22Rv1 (cell line): ENCODE data around the gene ZNF609.

ENCODE experiments used
- H3K27ac ChIP-seq: fragments of 450-650 bp; 2 replicates; pipeline ENCODE4 v1.5.1; 2017
- ZFX ChIP-seq: fragments of 450-650 bp; IDR thresholded peaks from 2 replicates; pipeline ENCODE4 v1.6.1; 2017; ENCODE audit warnings: antibody characterized with exemption, borderline replicate concordance
- TF ChIP-seq, protein P1 (sequence below): fragments of 450-650 bp; IDR thresholded peaks from 2 replicates; pipeline ENCODE4 v1.5.1; 2017; ENCODE audit warnings: mild to moderate bottlenecking

Gene ZNF609

DNA sequence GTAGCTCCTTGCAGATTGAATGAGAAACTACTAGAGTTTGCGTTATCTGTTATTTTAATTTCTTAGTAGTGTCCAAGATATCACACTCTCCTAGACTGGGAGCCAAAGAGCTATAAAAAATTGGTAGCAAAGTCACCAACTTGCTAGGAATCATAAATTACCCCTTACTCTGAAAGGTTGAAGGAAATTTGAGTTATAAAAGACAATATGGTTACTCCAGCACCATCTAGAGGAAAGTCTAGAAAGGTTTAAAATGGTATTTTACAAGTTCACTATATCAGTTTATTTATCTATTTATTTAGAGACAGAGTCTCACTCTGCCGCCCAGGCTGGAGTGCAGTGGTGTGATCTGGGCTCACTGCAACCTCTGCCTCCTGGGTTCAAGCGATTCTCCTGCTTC lies 193.4 kb downstream of the ZNF609 start:
- TF ChIP-seq, protein P1, sequence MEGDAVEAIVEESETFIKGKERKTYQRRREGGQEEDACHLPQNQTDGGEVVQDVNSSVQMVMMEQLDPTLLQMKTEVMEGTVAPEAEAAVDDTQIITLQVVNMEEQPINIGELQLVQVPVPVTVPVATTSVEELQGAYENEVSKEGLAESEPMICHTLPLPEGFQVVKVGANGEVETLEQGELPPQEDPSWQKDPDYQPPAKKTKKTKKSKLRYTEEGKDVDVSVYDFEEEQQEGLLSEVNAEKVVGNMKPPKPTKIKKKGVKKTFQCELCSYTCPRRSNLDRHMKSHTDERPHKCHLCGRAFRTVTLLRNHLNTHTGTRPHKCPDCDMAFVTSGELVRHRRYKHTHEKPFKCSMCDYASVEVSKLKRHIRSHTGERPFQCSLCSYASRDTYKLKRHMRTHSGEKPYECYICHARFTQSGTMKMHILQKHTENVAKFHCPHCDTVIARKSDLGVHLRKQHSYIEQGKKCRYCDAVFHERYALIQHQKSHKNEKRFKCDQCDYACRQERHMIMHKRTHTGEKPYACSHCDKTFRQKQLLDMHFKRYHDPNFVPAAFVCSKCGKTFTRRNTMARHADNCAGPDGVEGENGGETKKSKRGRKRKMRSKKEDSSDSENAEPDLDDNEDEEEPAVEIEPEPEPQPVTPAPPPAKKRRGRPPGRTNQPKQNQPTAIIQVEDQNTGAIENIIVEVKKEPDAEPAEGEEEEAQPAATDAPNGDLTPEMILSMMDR = peak; percentile 58
- TF ChIP-seq ZFX = no peak
- H3K27ac ChIP-seq = no peak overlapping the region

DNA sequence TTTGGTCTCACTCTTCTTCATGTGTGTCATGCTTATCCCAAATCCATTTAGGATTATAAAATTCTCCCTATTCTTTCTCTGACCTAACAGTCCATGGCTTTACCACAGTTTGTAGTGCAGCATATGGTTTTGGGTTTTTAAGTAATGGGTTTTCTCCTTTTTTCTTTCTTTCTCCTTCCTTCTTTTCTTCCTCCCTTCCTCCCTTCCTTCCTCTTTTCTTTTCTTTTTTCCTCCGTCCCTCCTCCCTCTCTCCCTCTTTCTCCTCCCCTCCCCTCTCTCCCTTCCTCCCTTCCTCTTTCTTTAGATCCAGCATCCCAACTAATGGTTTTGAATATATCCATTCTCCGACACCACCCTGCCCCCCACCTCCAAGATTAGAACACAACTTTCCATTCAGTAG lies 196.1 kb downstream of the ZNF609 start:
- no peak for TF ChIP-seq ZFX
- TF ChIP-seq, protein P1 = no peak
- no peak overlapping the region for H3K27ac ChIP-seq

DNA sequence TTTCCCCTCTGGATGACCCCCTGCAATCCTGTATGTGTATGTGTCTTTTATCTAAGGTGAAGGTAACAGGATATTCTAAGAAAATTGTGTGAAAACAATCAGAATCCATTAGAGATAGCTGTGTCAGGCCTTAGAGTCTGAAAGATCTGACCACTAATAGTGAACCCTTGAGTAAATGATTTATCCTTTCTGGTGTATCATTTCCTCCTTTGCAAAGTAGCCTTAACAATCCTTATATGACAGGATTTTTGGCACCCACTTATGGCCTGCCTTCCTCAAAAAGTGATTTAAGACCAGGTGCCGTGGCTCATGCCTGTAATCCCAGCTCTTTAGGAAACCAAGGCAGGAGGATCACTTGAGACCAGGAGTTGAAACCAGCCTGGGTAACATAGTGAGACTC lies 204.8 kb downstream of the ZNF609 start:
- no peak overlapping the region for H3K27ac ChIP-seq
- TF ChIP-seq, protein P1 = no peak
- no peak for TF ChIP-seq ZFX

DNA sequence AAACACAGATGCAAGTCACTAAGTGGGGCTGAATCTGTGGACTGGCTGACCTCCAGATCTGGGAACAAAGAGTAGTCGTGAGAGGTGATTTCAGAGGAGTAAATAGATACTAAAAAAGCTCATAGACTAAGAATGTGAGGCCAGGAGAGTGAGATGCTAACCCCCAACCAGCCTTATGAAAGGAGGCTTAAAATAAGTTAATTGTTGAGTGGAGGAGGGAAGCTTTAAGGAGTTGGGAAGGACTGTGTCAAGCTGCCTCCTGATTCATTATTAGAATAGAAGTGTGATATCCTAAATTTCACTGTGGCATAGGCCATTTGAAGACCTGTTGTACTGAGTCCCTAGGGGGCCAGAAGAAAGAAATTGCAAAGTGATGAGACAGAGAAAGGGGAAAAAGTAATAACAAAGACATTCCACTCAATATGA lies 207.4 kb downstream of the ZNF609 start:
- no peak overlapping the region for H3K27ac ChIP-seq
- TF ChIP-seq, protein P1 = no peak
- TF ChIP-seq ZFX = no peak

DNA sequence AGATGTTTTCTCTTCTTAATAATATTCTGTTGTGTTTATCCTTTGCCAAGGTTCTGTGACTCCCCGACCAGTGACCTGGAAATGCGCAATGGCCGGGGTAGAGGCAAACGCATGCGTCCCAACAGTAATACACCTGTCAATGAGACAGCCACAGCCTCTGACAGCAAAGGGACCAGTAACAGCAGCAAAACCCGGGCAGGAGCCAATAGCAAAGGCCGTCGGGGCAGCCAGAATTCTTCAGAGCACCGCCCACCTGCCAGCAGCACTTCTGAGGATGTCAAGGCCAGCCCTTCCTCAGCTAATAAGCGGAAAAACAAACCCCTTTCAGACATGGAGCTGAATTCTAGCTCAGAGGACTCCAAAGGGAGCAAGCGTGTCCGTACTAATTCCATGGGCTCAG lies 213.5 kb downstream of the ZNF609 start:
- no peak overlapping the region for H3K27ac ChIP-seq
- no peak for TF ChIP-seq ZFX
- TF ChIP-seq, protein P1 = no peak

DNA sequence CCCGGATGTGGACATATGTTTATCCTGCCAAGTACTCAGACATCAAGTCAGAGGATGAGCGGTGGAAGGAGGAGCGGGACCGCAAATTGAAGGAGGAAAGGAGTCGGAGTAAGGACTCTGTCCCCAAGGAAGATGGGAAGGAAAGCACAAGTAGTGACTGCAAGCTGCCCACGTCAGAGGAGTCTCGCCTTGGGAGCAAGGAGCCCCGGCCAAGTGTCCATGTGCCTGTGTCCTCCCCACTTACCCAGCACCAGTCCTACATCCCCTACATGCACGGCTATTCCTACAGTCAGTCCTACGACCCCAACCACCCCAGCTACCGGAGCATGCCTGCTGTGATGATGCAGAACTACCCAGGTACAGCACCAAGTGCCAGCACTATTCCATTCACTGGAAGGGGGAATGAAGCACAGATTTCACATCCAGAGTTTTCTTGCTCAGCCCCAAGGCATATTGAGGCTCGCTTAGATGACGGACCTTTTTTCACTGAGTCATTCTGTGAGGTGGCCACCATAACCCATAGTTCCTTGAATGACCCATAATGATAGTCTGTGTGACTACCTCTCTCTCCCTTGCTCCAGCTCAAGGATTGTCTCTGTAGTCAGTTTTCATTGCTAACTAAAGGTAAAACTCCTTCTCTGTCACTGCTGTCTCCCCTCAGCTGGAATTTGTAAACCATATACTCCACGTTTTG lies 217.9 kb downstream of the ZNF609 start:
- no peak overlapping the region for H3K27ac ChIP-seq
- TF ChIP-seq, protein P1 = no peak
- no peak for TF ChIP-seq ZFX

DNA sequence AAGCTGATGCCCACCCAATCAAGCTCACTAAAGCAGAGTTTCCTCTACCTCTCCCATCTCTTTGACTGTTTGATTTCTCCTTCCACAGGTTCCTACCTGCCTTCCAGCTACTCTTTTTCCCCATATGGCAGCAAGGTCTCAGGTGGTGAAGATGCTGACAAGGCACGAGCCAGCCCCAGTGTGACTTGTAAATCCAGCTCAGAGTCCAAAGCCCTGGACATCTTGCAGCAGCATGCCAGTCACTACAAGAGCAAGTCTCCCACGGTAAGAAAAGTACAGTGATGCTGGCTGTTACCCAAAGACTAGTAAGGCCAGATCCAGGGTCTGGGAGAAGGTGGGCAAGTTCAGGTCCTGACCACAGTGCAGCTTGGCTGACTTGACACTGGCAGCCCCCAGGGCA lies 219.7 kb downstream of the ZNF609 start:
- no peak overlapping the region for H3K27ac ChIP-seq
- TF ChIP-seq ZFX = no peak
- TF ChIP-seq, protein P1 = no peak
